H1 (cell line): Measurements from ENCODE around the gene WNK2. TPM values are rescaled to one million over a fixed set of nuclear protein-coding genes. Genes with fewer than 3 reads are reported as not detected.
A peak's percentile ranks its signal among the peaks of the same experiment; 100 is the strongest.

ENCODE experiments used
- CTCF ChIA-PET: fragments of 300-600 bp; sonication (Branson Sonifier 250); formaldehyde crosslinking; loops from one replicate; lab custom pipeline; 2021; ENCODE audit not compliant: partially characterized antibody; lab: Charles Lee
- POLR2A ChIA-PET: fragments of 300-600 bp; sonication (Branson Sonifier 250); formaldehyde crosslinking; loops from one replicate; lab custom pipeline; 2021; ENCODE audit warnings: inconsistent platforms; ENCODE audit not compliant: partially characterized antibody; lab: Charles Lee
- DNase-seq, 2 experiments: peaks; one replicate each; pipeline versions ENCODE4 v3.0.0 to v3.0.0-alpha.2; 2010 to 2022; ENCODE audit warnings: low spot score in 2 of 2, low read depth in 1 of 2, mixed read lengths in 1 of 2
- FAIRE-seq: peaks from 2 replicates; lab custom pipeline; 2011; peaks lifted over from hg19 to GRCh38; lab: Jason Lieb, UNC
- H2AFZ ChIP-seq: 2 replicates; pipeline ENCODE4 v1.8.1; 2012; ENCODE audit warnings: low read length, inconsistent platforms
- H2AK5ac ChIP-seq: 2 replicates; pipeline ENCODE4 v1.6.1; 2013; ENCODE audit warnings: low read depth, low read length
- H2BK120ac ChIP-seq: replicated peaks from 2 replicates; pipeline ENCODE3; 2013; ENCODE audit warnings: low read depth, low read length, inconsistent platforms
- H2BK12ac ChIP-seq: 2 replicates; pipeline ENCODE4 v1.6.1; 2013; ENCODE audit warnings: low read depth, low read length
- H2BK15ac ChIP-seq: 2 replicates; pipeline ENCODE4 v1.6.1; 2013; ENCODE audit warnings: low read length
- H2BK20ac ChIP-seq: 2 replicates; pipeline ENCODE4 v1.6.1; 2013; ENCODE audit warnings: low read length
- H2BK5ac ChIP-seq: 2 replicates; pipeline ENCODE4 v1.6.1; 2013; ENCODE audit warnings: low read depth, low read length
- H3K14ac ChIP-seq: 2 replicates; pipeline ENCODE4 v1.6.1; 2013; ENCODE audit warnings: inconsistent platforms; ENCODE audit not compliant: insufficient read length
- H3K18ac ChIP-seq: 2 replicates; pipeline ENCODE4 v1.6.1; 2013; ENCODE audit warnings: low read length; ENCODE audit errors: extremely low read depth
- H3K23ac ChIP-seq: 2 replicates; pipeline ENCODE4 v1.6.1; 2013; ENCODE audit warnings: inconsistent platforms; ENCODE audit not compliant: insufficient read length
- H3K23me2 ChIP-seq: 2 replicates; pipeline ENCODE4 v1.6.1; 2013; ENCODE audit warnings: low read depth, low read length
- H3K27ac ChIP-seq: 2 replicates; pipeline ENCODE4 v1.6.1; 2011; ENCODE audit warnings: low read depth, low read length, inconsistent platforms
- H3K27me3 ChIP-seq, 4 experiments: replicated peaks in 1 of 4; 1 replicate in 1 of 4; 2 replicates in 3 of 4; pipeline versions ENCODE4 v1.6.1 to v1.8.1; 2011 to 2013; ENCODE audit warnings: low read length in 3 of 4, mild to moderate bottlenecking in 3 of 4, inconsistent platforms in 2 of 4, mixed read lengths in 2 of 4, moderate library complexity in 1 of 4; ENCODE audit not compliant: control insufficient read depth in 3 of 4, insufficient read depth in 3 of 4; ENCODE audit errors: extremely low read depth in 1 of 4
- H3K36me3 ChIP-seq, 4 experiments: 2 replicates each; pipeline versions ENCODE4 v1.6.1 to v1.8.1; 2011 to 2013; ENCODE audit warnings: mild to moderate bottlenecking in 4 of 4, low read length in 3 of 4, moderate library complexity in 2 of 4, control low read depth in 1 of 4, inconsistent platforms in 1 of 4; ENCODE audit not compliant: insufficient read depth in 4 of 4, control insufficient read depth in 2 of 4
- H3K4ac ChIP-seq: replicated peaks from 2 replicates; pipeline ENCODE3; 2013; ENCODE audit warnings: low read length, low read depth, mixed read lengths, inconsistent platforms; ENCODE audit not compliant: insufficient read length
- H3K4me1 ChIP-seq, 4 experiments: replicated peaks in 1 of 4; 1 replicate in 1 of 4; 2 replicates in 3 of 4; pipeline versions ENCODE4 v1.6.1 to v1.8.1; 2011 to 2013; ENCODE audit warnings: low read length in 3 of 4, inconsistent platforms in 2 of 4, mixed read lengths in 1 of 4; ENCODE audit not compliant: insufficient read depth in 4 of 4, control insufficient read depth in 3 of 4
- H3K4me2 ChIP-seq, 2 experiments: 2 replicates each; pipeline versions ENCODE4 v1.6.1 to v1.8.1; 2011 to 2013; ENCODE audit warnings: low read depth in 2 of 2, low read length in 2 of 2, control low read depth in 1 of 2, inconsistent platforms in 1 of 2, mild to moderate bottlenecking in 1 of 2; ENCODE audit not compliant: insufficient read depth in 1 of 2
- H3K4me3 ChIP-seq, 4 experiments: fragments of 200-600, 300-600 bp in 1 of 4; sonication (generic), shearing (Covaris generic), sonication (Bioruptor Twin) in 1 of 4; 2 replicates each; pipeline versions ENCODE4 v1.5.1 to v1.8.1; 2011 to 2016; ENCODE audit warnings: low read length in 4 of 4, low read depth in 3 of 4, control low read depth in 2 of 4, inconsistent platforms in 2 of 4, mild to moderate bottlenecking in 2 of 4, mixed read lengths in 1 of 4, moderate library complexity in 1 of 4; ENCODE audit not compliant: insufficient read depth in 2 of 4; ENCODE audit errors: extremely low read depth in 1 of 4
- H3K56ac ChIP-seq: replicated peaks from 2 replicates; pipeline ENCODE3; 2013; ENCODE audit warnings: low read depth, mild to moderate bottlenecking, mixed read lengths, low read length, inconsistent platforms; ENCODE audit not compliant: insufficient read length
- H3K79me1 ChIP-seq: 2 replicates; pipeline ENCODE4 v1.6.1; 2013; ENCODE audit warnings: low read depth, low read length, control low read depth
- H3K79me2 ChIP-seq, 2 experiments: 2 replicates each; pipeline versions ENCODE4 v1.6.1 to v1.8.1; 2012 to 2013; ENCODE audit warnings: low read length in 2 of 2, mild to moderate bottlenecking in 2 of 2, inconsistent platforms in 1 of 2; ENCODE audit not compliant: insufficient read depth in 2 of 2, control insufficient read depth in 1 of 2
- H3K9ac ChIP-seq, 4 experiments: replicated peaks in 1 of 4; 1 replicate in 1 of 4; 2 replicates in 3 of 4; pipeline versions ENCODE4 v1.6.1 to v1.8.1; 2011 to 2013; ENCODE audit warnings: low read depth in 3 of 4, low read length in 3 of 4, control low read depth in 2 of 4, mild to moderate bottlenecking in 2 of 4, moderate library complexity in 2 of 4, inconsistent platforms in 1 of 4; ENCODE audit errors: extremely low read depth in 1 of 4
- H3K9me3 ChIP-seq, 2 experiments: 2 replicates each; pipeline versions ENCODE4 v1.6.1 to v1.8.1; 2012 to 2013; ENCODE audit warnings: mild to moderate bottlenecking in 2 of 2, moderate library complexity in 2 of 2, control low read depth in 1 of 2, inconsistent platforms in 1 of 2, low read depth in 1 of 2, low read length in 1 of 2, mixed read lengths in 1 of 2; ENCODE audit not compliant: insufficient read depth in 2 of 2
- H4K20me1 ChIP-seq, 2 experiments: replicated peaks in 1 of 2; 2 replicates each; pipeline versions ENCODE3 to v1.8.1; 2011 to 2013; ENCODE audit warnings: inconsistent platforms in 2 of 2, low read length in 2 of 2, mild to moderate bottlenecking in 1 of 2; ENCODE audit not compliant: insufficient read depth in 2 of 2, control insufficient read depth in 1 of 2
- H4K5ac ChIP-seq: 2 replicates; pipeline ENCODE4 v1.6.1; 2013; ENCODE audit warnings: low read length, low read depth, mixed read lengths, inconsistent platforms; ENCODE audit not compliant: insufficient read length
- H4K8ac ChIP-seq: 2 replicates; pipeline ENCODE4 v1.8.0; 2013; ENCODE audit warnings: mild to moderate bottlenecking, moderate library complexity, low read length, inconsistent platforms; ENCODE audit not compliant: insufficient read depth; ENCODE audit errors: extremely low read depth
- H4K91ac ChIP-seq: replicated peaks from 2 replicates; pipeline ENCODE3; 2013; ENCODE audit warnings: low read length, mixed read lengths, inconsistent platforms; ENCODE audit not compliant: insufficient read length
- CBX8 ChIP-seq: fragments of 300-800, 300-1000 bp; sonication (generic); IDR thresholded peaks from 2 replicates; pipeline ENCODE4 v1.7.1; 2016; ENCODE audit warnings: low read depth, low read length, borderline replicate concordance
- CTBP2 ChIP-seq: IDR thresholded peaks from 2 replicates; pipeline ENCODE4 v1.7.0; 2011; ENCODE audit warnings: borderline replicate concordance, mild to moderate bottlenecking, moderate library complexity, mixed read lengths, low read length; ENCODE audit not compliant: insufficient read depth, insufficient read length
- SIRT6 ChIP-seq: IDR thresholded peaks from one replicate; pipeline ENCODE4 v1.7.1; 2012; ENCODE audit warnings: low read length, inconsistent platforms
- WGBS, 2 experiments: shearing (Covaris generic) in 1 of 2; methylation state at CpG; one replicate each; pipeline versions ENCODE4 v1.1.6 to v1.1.7; 2013 to 2015; ENCODE audit warnings: low lambda C conversion rate in 2 of 2, mixed read lengths in 2 of 2, inconsistent platforms in 1 of 2, low coverage in 1 of 2, missing lambda C conversion rate in 1 of 2; ENCODE audit not compliant: insufficient replicate concordance in 2 of 2, insufficient coverage in 1 of 2, insufficient read length in 1 of 2; ENCODE audit errors: extremely low coverage in 1 of 2, missing lambda C conversion rate in 1 of 2; 5-methylcytosine and 5-hydroxymethylcytosine counted together
- polyA plus RNA-seq, 7 experiments: library from polyadenylated mRNA; depleted of rRNA in 3 of 7; stranded (reverse) in 5 of 7; unstranded in 2 of 7; fragments of >200 nt in 5 of 7; fragments of 200-250 nt in 2 of 7; gene quantifications; 1 replicate in 5 of 7; 2 replicates in 1 of 7; 4 replicates in 1 of 7; pipeline versions ENCODE4 v1.2.1 to v1.2.3, GENCODE V29; 2011 to 2013; ENCODE audit warnings: missing spikeins in 2 of 7, mixed read lengths in 2 of 7
- total RNA-seq: library from RNA; stranded (reverse); fragmentation: NEBNext Ultra II Directional; extraction: Animal tissue kit (Norgen Biotek cat#: 25700); gene quantifications from 2 replicates; pipeline ENCODE4 v1.2.1, GENCODE V29; 2021

The WNK2 gene
- total and polyA plus RNA-seq, 2 of the 8 experiments (the other 6 are each of a cell fraction or from before 2014, with no cell fraction given), result 12.0 to 87.2 TPM

DNA sequence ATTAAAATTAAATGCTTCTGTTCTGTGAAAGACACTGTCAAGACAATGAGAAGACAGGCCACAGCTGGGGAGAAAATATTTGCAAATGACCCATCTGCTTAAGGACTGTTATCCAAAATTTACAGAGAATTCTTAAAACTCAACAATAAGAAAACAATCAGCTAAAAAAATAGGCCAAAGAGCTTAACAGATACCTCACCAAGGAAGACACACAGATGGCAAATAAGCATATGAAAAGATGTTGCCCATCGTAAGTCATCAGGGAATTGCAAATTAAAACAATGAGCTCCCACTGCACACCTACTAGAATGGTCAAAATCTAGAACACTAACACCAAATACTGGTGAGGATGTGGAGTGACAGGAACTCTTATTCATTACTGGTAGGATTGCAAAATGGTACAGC lies 10.3 kb downstream of the WNK2 start:
- Histone ChIP-seq H3K27ac (no peak overlapping the region), H3K79me2 (peaks cover 0 to 57% of the 10 kb centered on the region in 2 experiments; a peak in 2 of 4 replicates), H3K18ac (no peak overlapping the region), H2BK15ac (no peak overlapping the region), H2BK120ac (no peak overlapping the region), H2BK20ac (no peak overlapping the region), H3K4me1 (peaks cover 0 to 16% (median 7%) of the 10 kb centered on the region in 4 experiments; a peak in 5 of 7 replicates), H3K14ac (no peak overlapping the region), H3K56ac (no peak overlapping the region), H2AFZ (no peak overlapping the region), H2AK5ac (no peak overlapping the region), H4K91ac (no peak overlapping the region), H4K8ac (no peak overlapping the region), H2BK12ac (no peak overlapping the region)
- POLR2A ChIA-PET, result interaction anchor here (0.9 to 1.0 kb wide), 2 partner anchors 8 to 160 kb away, joined by 3 to 4 read pairs; no protein-coding TSS in a partner anchor
- peak; percentile 66 for FAIRE-seq
- TF ChIP-seq CTBP2 (no peak), CBX8 (no peak), SIRT6 (no peak)
- TF ChIP-seq, all 59 proteins: peak for 0
- no peak overlapping the region for H3K23ac ChIP-seq
- H3K9me3 ChIP-seq, result no peaks in the 10 kb centered on the region
- no peaks in the 10 kb centered on the region; a peak in 1 of 8 replicates for H3K36me3 ChIP-seq
- no peaks in the 10 kb centered on the region for H3K27me3 ChIP-seq
- whole genome bisulfite sequencing, 2 experiments, result 69% methylated on average over 1 of the region's 1 CpG; no CpG with 5 or more reads in 1 of the 2 experiments
- H3K4me3 ChIP-seq, result no peak overlapping the region
- CTCF ChIA-PET, result interaction anchor here (0.8 to 2.0 kb wide), 10 partner anchors 12 to 772 kb away, joined by 3 to 7 read pairs (median 4); no protein-coding TSS in a partner anchor
- peaks cover 19 to 31% of the 10 kb centered on the region in 2 experiments for H4K20me1 ChIP-seq
- no peak for DNase-seq
- H3K79me1 ChIP-seq, result peaks cover 31% of the 10 kb centered on the region
- no peak overlapping the region for H3K9ac ChIP-seq
- no peak overlapping the region for H3K4ac ChIP-seq
- no peaks in the 10 kb centered on the region for H3K23me2 ChIP-seq
- H2BK5ac ChIP-seq, result no peak overlapping the region
- peak overlapping the region in 1 of 2 experiments; percentile 6; a peak in 1 of 4 replicates for H3K4me2 ChIP-seq
- H4K5ac ChIP-seq, result no peak overlapping the region
